Measurements from ENCODE around the gene INTS12. TPM values are rescaled to one million over a fixed set of nuclear protein-coding genes. Genes with fewer than 3 reads are reported as not detected.

Gene INTS12
- polyA plus RNA-seq, 5 donors: 33.0 to 41.6 (median 34.2) TPM

Other genes with a start within 250 kb of the INTS12 start
- gene PPA2, start 234.6 kb downstream of the INTS12 start, polyA plus RNA-seq (ENCODE audit: insufficient read depth in 1 of 5, insufficient read length in 5 of 5, low replicate concordance in 1 of 5): 10 to 100 TPM; 79.9 to 95.9 (median 90.8) TPM
- gene ARHGEF38, start 156.1 kb downstream of the INTS12 start, polyA plus RNA-seq (ENCODE audit: insufficient read depth in 1 of 5, insufficient read length in 5 of 5, low replicate concordance in 1 of 5): 10 to 100 TPM in 1 of 5 donors, 1 to 10 TPM in 4; 5.8 to 11.1 (median 8.8) TPM
- 10 to 100 TPM; 10.1 to 20.8 (median 16.3) TPM for gene GSTCD, start 95 bp upstream of the INTS12 start, polyA plus RNA-seq (ENCODE audit: insufficient read depth in 1 of 5, insufficient read length in 5 of 5, low replicate concordance in 1 of 5)
- 100 to 1,000 TPM in 2 of 5 donors, 10 to 100 TPM in 3; 69.8 to 113 (median 97.4) TPM for gene NPNT, start 186.8 kb upstream of the INTS12 start, polyA plus RNA-seq (ENCODE audit: insufficient read depth in 1 of 5, insufficient read length in 5 of 5, low replicate concordance in 1 of 5)

Measured in right lung (tissue), 5 donors.